ENCODE measurements around the gene PHF10.
A peak's percentile ranks its signal among the peaks of the same experiment; 100 is the strongest.

The PHF10 gene

DNA sequence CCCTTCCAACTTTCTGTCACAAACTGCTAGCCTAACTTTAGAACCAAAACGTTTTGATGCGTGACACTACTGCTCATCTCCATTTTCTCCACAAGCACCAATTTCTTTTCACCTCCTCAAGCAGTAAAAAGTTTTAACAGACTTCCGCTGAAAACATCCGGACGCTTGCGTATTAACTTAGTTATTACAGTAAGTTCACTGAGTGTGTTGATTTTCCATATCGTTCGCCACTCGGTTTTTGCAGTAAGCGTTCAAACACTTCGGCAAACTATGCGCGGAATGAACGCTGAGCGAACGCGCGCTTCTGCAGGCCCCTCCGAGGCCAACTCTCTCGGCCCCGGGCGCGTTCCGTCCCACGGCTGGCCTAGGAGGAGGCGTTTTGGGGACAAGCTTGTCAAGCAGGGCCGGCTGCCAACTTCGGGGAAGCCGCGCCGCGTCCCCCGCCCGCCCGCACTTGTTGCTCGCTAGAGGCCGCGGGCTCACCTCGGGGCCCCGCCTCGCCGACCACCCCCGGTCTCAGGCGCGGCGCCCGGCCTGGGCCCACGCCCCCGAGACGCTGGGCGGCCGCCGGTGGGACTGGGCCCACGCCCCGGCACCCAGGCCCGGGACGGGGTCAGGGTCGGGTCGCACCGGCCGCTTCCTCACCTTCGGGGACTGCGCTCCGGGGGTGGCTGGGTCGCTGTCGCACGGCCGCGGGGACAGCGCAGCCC lies 945 bp downstream of the PHF10 start:
- CTCF ChIA-PET = interaction anchor here (2.1 kb wide), 1 partner anchor 19 kb away, joined by 15 read pairs; no protein-coding TSS in a partner anchor
- DNase-seq (ENCODE audit: extremely low spot score) = peak; percentile 71
- POLR2A ChIA-PET = no interaction called here
- TF ChIP-seq, protein P1, sequence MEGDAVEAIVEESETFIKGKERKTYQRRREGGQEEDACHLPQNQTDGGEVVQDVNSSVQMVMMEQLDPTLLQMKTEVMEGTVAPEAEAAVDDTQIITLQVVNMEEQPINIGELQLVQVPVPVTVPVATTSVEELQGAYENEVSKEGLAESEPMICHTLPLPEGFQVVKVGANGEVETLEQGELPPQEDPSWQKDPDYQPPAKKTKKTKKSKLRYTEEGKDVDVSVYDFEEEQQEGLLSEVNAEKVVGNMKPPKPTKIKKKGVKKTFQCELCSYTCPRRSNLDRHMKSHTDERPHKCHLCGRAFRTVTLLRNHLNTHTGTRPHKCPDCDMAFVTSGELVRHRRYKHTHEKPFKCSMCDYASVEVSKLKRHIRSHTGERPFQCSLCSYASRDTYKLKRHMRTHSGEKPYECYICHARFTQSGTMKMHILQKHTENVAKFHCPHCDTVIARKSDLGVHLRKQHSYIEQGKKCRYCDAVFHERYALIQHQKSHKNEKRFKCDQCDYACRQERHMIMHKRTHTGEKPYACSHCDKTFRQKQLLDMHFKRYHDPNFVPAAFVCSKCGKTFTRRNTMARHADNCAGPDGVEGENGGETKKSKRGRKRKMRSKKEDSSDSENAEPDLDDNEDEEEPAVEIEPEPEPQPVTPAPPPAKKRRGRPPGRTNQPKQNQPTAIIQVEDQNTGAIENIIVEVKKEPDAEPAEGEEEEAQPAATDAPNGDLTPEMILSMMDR (IDR thresholded peaks at IDR 0.05; ENCODE audit: control extremely low read depth, extremely low read depth, low read depth, missing control alignments) = no peak

DNA sequence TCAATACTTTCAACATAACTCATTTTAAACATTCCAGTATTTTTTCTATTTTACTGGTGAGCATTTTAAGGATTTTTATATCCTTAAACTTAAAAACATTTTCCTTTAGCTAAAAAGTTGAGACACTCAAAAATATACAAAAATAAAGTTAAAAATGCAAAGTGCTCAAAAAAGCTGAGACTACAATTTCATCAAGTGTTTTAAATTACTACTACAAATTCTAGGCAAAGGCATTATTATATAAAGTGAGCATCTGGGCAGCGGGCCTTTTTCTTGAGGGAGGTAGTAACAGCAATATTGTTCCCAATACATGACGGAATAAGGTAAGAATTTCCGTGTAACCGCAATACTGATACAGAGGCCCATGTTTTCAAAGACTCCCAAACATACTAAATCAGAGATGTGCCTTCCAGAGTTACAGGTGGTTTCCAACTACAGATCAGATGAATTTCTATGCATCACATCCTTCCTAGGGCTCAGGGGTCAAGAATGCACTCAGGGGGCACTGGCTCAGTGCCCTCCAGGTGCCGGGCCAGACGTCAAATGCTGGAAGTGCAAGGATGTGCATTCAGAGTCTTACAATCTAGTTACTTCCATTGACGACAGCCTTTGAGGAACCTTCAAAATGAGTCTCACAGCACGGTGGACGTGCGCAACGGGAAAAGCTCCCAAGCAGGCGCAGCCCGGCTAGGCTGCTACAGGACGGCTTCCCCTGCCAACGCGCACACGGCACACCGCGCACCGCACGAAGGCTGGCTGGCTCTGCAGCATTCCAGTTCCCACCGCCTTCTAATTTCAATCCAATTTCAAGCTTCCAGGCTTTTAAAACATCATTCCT lies 1.7 kb downstream of the PHF10 start:
- CTCF ChIA-PET = interaction anchor here (1.6 to 2.1 kb wide), 3 partner anchors 14 to 21 kb away, joined by 5 to 15 read pairs (median 9); partner anchors contain the start of genes C6orf120 and WDR27
- TF ChIP-seq, protein P1 (IDR thresholded peaks at IDR 0.05; ENCODE audit: control extremely low read depth, extremely low read depth, low read depth, missing control alignments) = no peak
- peak; percentile 28 for DNase-seq (ENCODE audit: extremely low spot score)
- POLR2A ChIA-PET = interaction anchor here (1.0 kb wide), 1 partner anchor 21 kb away, joined by 5 read pairs; the partner anchor contains the start of genes C6orf120 and WDR27

DNA sequence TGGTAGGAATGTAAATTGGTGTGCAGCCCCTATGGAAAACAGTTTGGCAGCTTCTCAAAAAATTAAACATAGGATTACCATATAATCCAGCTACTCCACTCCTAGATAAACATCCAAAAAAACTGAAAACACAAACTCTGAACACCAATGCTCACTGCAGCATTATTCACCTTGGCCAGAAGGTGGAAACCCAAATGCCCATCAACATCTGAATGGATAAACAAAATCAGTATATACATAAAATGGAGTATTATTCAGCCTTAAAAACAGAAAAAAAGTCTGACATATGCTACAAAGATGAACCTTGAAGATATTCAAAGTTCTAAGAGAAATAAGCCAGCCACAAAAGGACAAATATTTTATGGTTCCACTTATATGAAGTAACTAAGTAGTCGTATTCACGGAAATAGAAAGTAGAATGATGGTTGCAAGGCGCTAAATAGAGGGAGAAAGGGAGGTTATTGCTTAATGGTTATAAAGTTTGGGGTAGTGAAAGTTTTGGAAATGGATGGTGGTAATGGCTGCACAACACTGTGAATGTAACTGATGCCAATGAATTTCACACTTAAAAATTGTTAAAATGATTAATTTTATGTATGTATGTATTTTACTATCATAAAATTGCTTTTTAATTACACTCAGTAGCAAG lies 4.0 kb downstream of the PHF10 start:
- TF ChIP-seq, protein P1 (IDR thresholded peaks at IDR 0.05; ENCODE audit: control extremely low read depth, extremely low read depth, low read depth, missing control alignments) = no peak
- CTCF ChIA-PET = interaction anchor here (1.6 to 1.8 kb wide), 2 partner anchors 11 to 17 kb away, joined by 4 to 6 read pairs; no protein-coding TSS in a partner anchor
- no peak for DNase-seq (ENCODE audit: extremely low spot score)
- POLR2A ChIA-PET = no interaction called here

DNA sequence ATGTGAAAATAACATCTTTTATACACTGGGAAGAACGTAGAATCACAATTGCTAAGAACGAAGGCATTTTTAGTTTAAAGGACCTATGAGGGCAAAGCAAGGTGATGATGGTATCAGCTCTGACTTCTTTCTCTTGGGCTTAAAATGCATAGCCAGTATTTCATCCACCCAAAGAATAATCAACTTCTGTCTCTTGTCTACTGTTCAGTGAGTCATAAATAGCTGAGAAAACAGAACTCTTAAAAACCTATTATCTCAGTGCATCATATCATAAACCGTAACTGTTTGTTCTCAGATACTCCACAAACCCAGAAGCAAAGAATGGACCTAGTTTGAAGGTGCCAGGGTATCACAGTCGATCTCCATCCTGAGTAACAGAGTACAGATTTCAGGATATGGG lies 5.2 kb downstream of the PHF10 start:
- ChIA-PET CTCF (interaction anchor here (1.4 to 1.6 kb wide), 2 partner anchors 10 to 35 kb away, joined by 3 to 6 read pairs; no protein-coding TSS in a partner anchor), POLR2A (no interaction called here)
- DNase-seq (ENCODE audit: extremely low spot score) = no peak
- TF ChIP-seq, protein P1 (IDR thresholded peaks at IDR 0.05; ENCODE audit: control extremely low read depth, extremely low read depth, low read depth, missing control alignments) = no peak

DNA sequence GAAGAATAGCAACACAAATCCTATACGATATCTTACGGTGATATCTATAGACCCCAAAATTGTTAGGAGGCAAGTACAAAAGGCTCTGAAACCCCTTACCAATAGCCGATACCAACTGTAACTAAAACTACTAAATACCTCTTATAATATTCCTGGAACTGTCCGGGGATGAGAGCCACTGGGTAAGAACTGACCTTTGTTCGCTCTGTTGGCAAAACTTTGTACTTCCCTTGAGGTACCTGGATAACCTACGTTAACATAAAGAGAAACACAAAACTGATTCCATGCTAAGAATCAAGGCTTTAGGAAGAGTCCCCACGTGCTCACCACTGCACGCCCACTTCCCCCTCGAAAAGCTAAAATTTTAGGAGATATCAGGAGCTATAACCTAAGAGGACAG lies 9.7 kb downstream of the PHF10 start:
- no peak for DNase-seq (ENCODE audit: extremely low spot score)
- POLR2A ChIA-PET = no interaction called here
- TF ChIP-seq, protein P1 (IDR thresholded peaks at IDR 0.05; ENCODE audit: control extremely low read depth, extremely low read depth, low read depth, missing control alignments) = no peak
- CTCF ChIA-PET = interaction anchor here (1.5 to 2.3 kb wide), 3 partner anchors 10 to 29 kb away, joined by 5 to 9 read pairs (median 5); no protein-coding TSS in a partner anchor

DNA sequence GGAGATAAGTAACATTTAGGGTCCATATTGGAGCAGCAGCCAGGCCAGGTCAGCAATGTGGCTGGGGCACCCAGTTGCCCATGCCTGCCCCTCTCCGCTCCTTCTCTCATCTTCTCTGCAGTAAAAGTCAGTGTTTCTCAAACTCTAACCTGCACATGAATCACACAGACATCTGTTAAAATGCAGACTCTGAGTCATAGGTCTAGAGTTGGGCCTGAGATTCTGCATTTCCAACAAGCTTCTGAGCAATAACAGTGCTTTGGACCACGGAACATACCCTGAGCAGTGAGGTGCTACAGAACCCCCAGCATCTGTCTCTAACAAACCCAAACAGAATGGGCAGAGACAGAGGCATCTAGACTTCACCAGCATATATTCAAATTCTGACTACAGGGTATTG lies 10.1 kb downstream of the PHF10 start:
- CTCF ChIA-PET = interaction anchor here (2.3 kb wide), 1 partner anchor 9 kb away, joined by 9 read pairs; no protein-coding TSS in a partner anchor
- no peak for DNase-seq (ENCODE audit: extremely low spot score)
- TF ChIP-seq, protein P1 (IDR thresholded peaks at IDR 0.05; ENCODE audit: control extremely low read depth, extremely low read depth, low read depth, missing control alignments) = no peak
- POLR2A ChIA-PET = no interaction called here
